Measurements from ENCODE around the gene E2F4. TPM values are rescaled to one million over a fixed set of nuclear protein-coding genes. Genes with fewer than 3 reads are reported as not detected.

The E2F4 gene
- total and polyA plus RNA-seq, 9 of the 15 experiments (the other 6 are each of a cell fraction or from before 2014, with no cell fraction given), result 9.7 to 139 (median 106) TPM

- DNase-seq (ENCODE audit: extremely low read depth in 1 of 4, low spot score in 3 of 4), result peak in 1 of 4 experiments; percentile 23
- H4K20me1 ChIP-seq (replicated peaks; ENCODE audit: control insufficient read depth, insufficient read depth, low read length), result no peaks in the 10 kb centered on the region
- TF ChIP-seq USF2 (CRISPR knock-in tag; IDR thresholded peaks at IDR 0.05) (peak; percentile 41; the same call in 1 of the 2 replicates), IRF2 (CRISPR knock-in tag; IDR thresholded peaks at IDR 0.05) (no peak), USF1 (CRISPR knock-in tag; IDR thresholded peaks at IDR 0.05) (0 out of 2 replicates have a peak, but pooled peaks have one; percentile 34)
- ATAC-seq, result no peak
- H3K27me3 ChIP-seq (ENCODE audit: control insufficient read depth in 2 of 2, insufficient read depth in 2 of 2, low read length in 2 of 2), result no peaks in the 10 kb centered on the region
- CTCF ChIA-PET (ENCODE audit: low intra/inter-chr PET ratio), result no interaction called here
- peaks cover 26 to 82% of the 10 kb centered on the region in 2 experiments for H3K4me1 ChIP-seq (replicated peaks in 1 of 2; ENCODE audit: control insufficient read depth in 2 of 2, insufficient read depth in 2 of 2, low read length in 2 of 2)
- H3K9me3 ChIP-seq (replicated peaks; ENCODE audit: control insufficient read depth, insufficient read depth, low read depth, low read length), result no peaks in the 10 kb centered on the region
- H3K36me3 ChIP-seq (ENCODE audit: control insufficient read depth, insufficient read depth, low read length), result peaks cover 13% of the 10 kb centered on the region; the same call in 2 of the 3 replicates
- no peak overlapping the region for H3K4me3 ChIP-seq
- in situ Hi-C loops (cut with MboI), result loop anchor here (25.0 kb wide), 1 partner anchor 204 kb away; the partner anchor contains the start of gene CES3
- POLR2A ChIA-PET, result no interaction called here
- FAIRE-seq, result no peak
- no peak overlapping the region for H2AFZ ChIP-seq (ENCODE audit: low read depth, low read length)
- intact Hi-C loops (cut with micrococcal nuclease), result no loop called here
- no peak overlapping the region for H3K4me2 ChIP-seq (ENCODE audit: insufficient read depth, low read length)
- H3K9me1 ChIP-seq (ENCODE audit: control insufficient read depth, insufficient read depth, low read length), result no peaks in the 10 kb centered on the region
- no peak overlapping the region; a peak in 1 of 4 replicates for H3K9ac ChIP-seq (ENCODE audit: insufficient read depth in 1 of 2, low read depth in 2 of 2, low read length in 2 of 2)
- BruUV-seq (replicated peaks), result no TSS peak
- H3K27ac ChIP-seq (ENCODE audit: extremely low read depth, low read depth, low read length), result no peak overlapping the region
- H3K79me2 ChIP-seq (ENCODE audit: control insufficient read depth, insufficient read depth, low read length), result peaks cover 1% of the 10 kb centered on the region; the same call in 1 of the 3 replicates
- WGBS (ENCODE audit: insufficient coverage, low coverage, missing lambda C conversion rate), result 67% methylated on average over 3 of the region's 5 CpGs
These were observed 25.3 kb upstream of the E2F4 start for GRCh38 chr16:67166598-67167168.
